ENCODE measurements around the gene CFAP74. TPM values are rescaled to one million over a fixed set of nuclear protein-coding genes. Genes with fewer than 3 reads are reported as not detected.

The CFAP74 gene
- total RNA-seq, 2 experiments from 2014 or later, result not detected

DNA sequence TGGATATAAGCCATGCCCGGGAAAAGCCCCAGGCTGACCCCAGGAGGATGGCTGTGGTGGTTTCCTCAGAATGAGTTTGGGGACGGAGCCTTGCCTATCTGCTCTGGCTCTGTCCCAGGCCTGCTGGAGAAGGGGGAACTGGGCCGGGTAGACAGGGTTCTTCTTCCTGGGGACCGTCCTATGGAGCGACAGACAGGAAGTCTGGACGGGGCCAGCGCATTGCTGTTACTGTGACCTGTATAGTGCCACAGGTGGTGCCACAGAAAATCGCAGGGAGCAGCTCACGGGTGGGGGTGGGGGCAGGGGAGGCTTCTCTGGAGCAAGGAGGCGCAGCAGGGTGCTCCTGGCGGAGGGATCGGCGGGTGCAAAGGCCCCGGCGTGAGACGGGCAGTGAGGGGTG lies 36.4 kb downstream of the CFAP74 start:
- Mint-ChIP-seq H3K9me3 (no peaks in the 10 kb centered on the region), H3K4me3 (no peak overlapping the region), H3K27me3 (no peaks in the 10 kb centered on the region), H3K27ac (no peak overlapping the region), H3K36me3 (ENCODE audit: low read depth) (no peaks in the 10 kb centered on the region), H3K4me1 (ENCODE audit: low read depth) (no peaks in the 10 kb centered on the region)
- CTCF ChIA-PET, result no interaction called here
- POLR2A ChIA-PET, result no interaction called here
- intact Hi-C loops (cut with DNase I, micrococcal nuclease), result no loop called here
- H3K9me3 ChIP-seq (ENCODE audit: control insufficient read depth in 1 of 2, insufficient read depth in 1 of 2, low read length in 2 of 2), result peaks cover 0 to 20% of the 10 kb centered on the region in 2 experiments
- TF ChIP-seq, protein P1, sequence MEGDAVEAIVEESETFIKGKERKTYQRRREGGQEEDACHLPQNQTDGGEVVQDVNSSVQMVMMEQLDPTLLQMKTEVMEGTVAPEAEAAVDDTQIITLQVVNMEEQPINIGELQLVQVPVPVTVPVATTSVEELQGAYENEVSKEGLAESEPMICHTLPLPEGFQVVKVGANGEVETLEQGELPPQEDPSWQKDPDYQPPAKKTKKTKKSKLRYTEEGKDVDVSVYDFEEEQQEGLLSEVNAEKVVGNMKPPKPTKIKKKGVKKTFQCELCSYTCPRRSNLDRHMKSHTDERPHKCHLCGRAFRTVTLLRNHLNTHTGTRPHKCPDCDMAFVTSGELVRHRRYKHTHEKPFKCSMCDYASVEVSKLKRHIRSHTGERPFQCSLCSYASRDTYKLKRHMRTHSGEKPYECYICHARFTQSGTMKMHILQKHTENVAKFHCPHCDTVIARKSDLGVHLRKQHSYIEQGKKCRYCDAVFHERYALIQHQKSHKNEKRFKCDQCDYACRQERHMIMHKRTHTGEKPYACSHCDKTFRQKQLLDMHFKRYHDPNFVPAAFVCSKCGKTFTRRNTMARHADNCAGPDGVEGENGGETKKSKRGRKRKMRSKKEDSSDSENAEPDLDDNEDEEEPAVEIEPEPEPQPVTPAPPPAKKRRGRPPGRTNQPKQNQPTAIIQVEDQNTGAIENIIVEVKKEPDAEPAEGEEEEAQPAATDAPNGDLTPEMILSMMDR (IDR thresholded peaks at IDR 0.05), result no peak
- no peak overlapping the region for H3K27ac ChIP-seq (ENCODE audit: low read depth in 1 of 2, low read length in 2 of 2)
- peaks cover 3 to 4% of the 10 kb centered on the region in 2 experiments for H3K27me3 ChIP-seq (ENCODE audit: control insufficient read depth in 1 of 2, insufficient read depth in 2 of 2, low read length in 2 of 2)
- H3K4me3 ChIP-seq (ENCODE audit: low read length), result no peak overlapping the region
- DNase-seq (no peak), ATAC-seq (ENCODE audit: poor library complexity) (no peak)
- H3K36me3 ChIP-seq (ENCODE audit: insufficient read depth, low read length), result no peaks in the 10 kb centered on the region
- no peaks in the 10 kb centered on the region for H3K4me1 ChIP-seq (ENCODE audit: insufficient read depth, low read length)

DNA sequence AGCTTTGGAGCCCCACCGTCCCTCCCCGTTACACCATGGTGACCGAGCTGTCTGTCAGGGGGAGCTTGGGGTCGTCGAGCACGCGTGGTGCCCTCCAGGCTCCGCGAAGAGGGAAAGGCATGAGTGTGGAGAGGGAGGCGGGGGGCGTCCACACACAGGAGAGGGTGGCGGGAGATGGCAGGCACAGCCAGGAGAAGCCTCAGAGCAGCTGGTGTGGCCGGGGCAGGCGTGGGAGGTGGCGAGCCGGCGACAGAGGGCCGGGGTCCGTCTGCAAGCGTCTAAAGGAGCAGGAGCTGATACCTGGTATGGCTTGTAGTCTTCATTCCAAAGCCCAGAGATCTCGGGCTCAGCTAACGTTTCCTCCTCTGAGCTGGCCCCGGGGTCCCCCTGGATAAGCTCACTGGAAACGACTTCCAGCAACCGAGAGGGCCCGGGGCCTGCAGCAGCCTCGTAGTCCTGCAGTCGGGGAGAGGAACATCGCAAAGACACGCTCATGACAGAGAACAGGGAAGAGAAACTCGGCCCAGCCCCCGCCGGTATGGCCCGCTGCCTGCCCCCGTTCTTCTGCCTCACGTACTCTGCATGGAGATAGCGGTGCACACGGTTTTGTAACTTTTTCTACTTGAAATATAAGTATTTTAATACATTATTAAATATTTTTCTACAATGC lies 37.4 kb downstream of the CFAP74 start:
- CTCF ChIA-PET, result no interaction called here
- POLR2A ChIA-PET, result no interaction called here
- no peak for ATAC-seq (ENCODE audit: poor library complexity)
- Mint-ChIP-seq H3K9me3 (no peaks in the 10 kb centered on the region), H3K27me3 (no peaks in the 10 kb centered on the region), H3K36me3 (ENCODE audit: low read depth) (no peaks in the 10 kb centered on the region), H3K27ac (no peak overlapping the region), H3K4me3 (no peak overlapping the region), H3K4me1 (ENCODE audit: low read depth) (no peaks in the 10 kb centered on the region)
- TF ChIP-seq, protein P1 (IDR thresholded peaks at IDR 0.05), result no peak
- Histone ChIP-seq H3K27me3 (ENCODE audit: control insufficient read depth in 1 of 2, insufficient read depth in 2 of 2, low read length in 2 of 2) (peaks cover 4% of the 10 kb centered on the region in 2 experiments), H3K4me1 (ENCODE audit: insufficient read depth, low read length) (no peaks in the 10 kb centered on the region), H3K36me3 (ENCODE audit: insufficient read depth, low read length) (no peaks in the 10 kb centered on the region), H3K9me3 (ENCODE audit: control insufficient read depth in 1 of 2, insufficient read depth in 1 of 2, low read length in 2 of 2) (peaks cover 0 to 16% of the 10 kb centered on the region in 2 experiments), H3K27ac (ENCODE audit: low read depth in 1 of 2, low read length in 2 of 2) (no peak overlapping the region), H3K4me3 (ENCODE audit: low read length) (no peak overlapping the region)
- DNase-seq, result no peak
- intact Hi-C loops (cut with DNase I, micrococcal nuclease), result no loop called here

DNA sequence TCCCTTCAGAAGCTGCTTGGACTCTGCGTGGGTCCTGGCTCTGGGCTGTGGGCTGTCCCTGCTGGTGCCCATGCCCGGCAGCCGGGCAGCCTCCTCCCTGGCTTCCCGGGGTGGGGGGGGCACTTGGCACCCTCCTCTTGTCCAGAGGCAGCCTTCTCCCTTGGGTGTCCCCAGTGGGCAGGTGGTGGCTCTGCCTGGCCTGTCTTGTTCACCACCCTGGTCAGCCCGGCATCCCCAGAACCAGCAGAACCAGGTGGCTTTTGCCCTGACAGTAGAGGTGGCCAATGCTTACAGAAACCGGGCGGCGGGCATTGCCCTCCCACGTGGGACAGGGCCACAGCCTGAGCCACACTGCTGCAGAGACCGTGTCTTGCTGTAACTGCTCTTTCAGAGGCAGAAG lies 38.0 kb downstream of the CFAP74 start:
- Histone ChIP-seq H3K4me1 (ENCODE audit: insufficient read depth, low read length) (no peaks in the 10 kb centered on the region), H3K27ac (ENCODE audit: low read depth in 1 of 2, low read length in 2 of 2) (no peak overlapping the region), H3K4me3 (ENCODE audit: low read length) (no peak overlapping the region), H3K9me3 (ENCODE audit: control insufficient read depth in 1 of 2, insufficient read depth in 1 of 2, low read length in 2 of 2) (peaks cover 0 to 11% of the 10 kb centered on the region in 2 experiments), H3K27me3 (ENCODE audit: control insufficient read depth in 1 of 2, insufficient read depth in 2 of 2, low read length in 2 of 2) (peaks cover 6 to 7% of the 10 kb centered on the region in 2 experiments), H3K36me3 (ENCODE audit: insufficient read depth, low read length) (no peaks in the 10 kb centered on the region)
- DNase-seq, result no peak
- Mint-ChIP-seq H3K27me3 (peaks cover 6% of the 10 kb centered on the region), H3K27ac (no peak overlapping the region), H3K4me3 (no peak overlapping the region), H3K9me3 (no peaks in the 10 kb centered on the region), H3K4me1 (ENCODE audit: low read depth) (no peaks in the 10 kb centered on the region), H3K36me3 (ENCODE audit: low read depth) (no peaks in the 10 kb centered on the region)
- ChIA-PET CTCF (no interaction called here), POLR2A (no interaction called here)
- ATAC-seq (ENCODE audit: poor library complexity), result no peak
- intact Hi-C loops (cut with DNase I, micrococcal nuclease), result no loop called here
- TF ChIP-seq, protein P1 (IDR thresholded peaks at IDR 0.05), result no peak
